SK-N-SH treated with all-trans-retinoic acid at 6 μM for 48 hours (cell line): ENCODE measurements around the gene MMS19.

Experiments used
- ARNTL ChIP-seq: fragments of 450-650 bp; formaldehyde crosslinking; IDR thresholded peaks from 2 replicates; pipeline ENCODE4 v1.5.0; 2020; ENCODE audit warnings: low read depth, mild to moderate bottlenecking, moderate library complexity, borderline replicate concordance
- BACH2 ChIP-seq: fragments of 250-450 bp; sonication (Bioruptor Pico); IDR thresholded peaks from 2 replicates; pipeline ENCODE4 v1.9.0; 2021; ENCODE audit warnings: mild to moderate bottlenecking, borderline replicate concordance
- CSDC2 ChIP-seq: fragments of 250-450 bp; sonication (Bioruptor Pico); IDR thresholded peaks from 2 replicates; pipeline ENCODE4 v1.5.0; 2020; ENCODE audit warnings: mild to moderate bottlenecking, moderate library complexity
- OSR1 ChIP-seq: fragments of 250-450 bp; sonication (Bioruptor Pico); IDR thresholded peaks from 2 replicates; pipeline ENCODE4 v1.8.0; 2022; ENCODE audit warnings: moderate library complexity, mild to moderate bottlenecking, inconsistent platforms
- PPARA ChIP-seq: fragments of 250-450 bp; sonication (Bioruptor Pico); IDR thresholded peaks from 2 replicates; pipeline ENCODE4 v1.5.0; 2020; ENCODE audit warnings: mild to moderate bottlenecking, borderline replicate concordance
- SNAI2 ChIP-seq: fragments of 250-450 bp; sonication (Bioruptor Pico); IDR thresholded peaks from 2 replicates; pipeline ENCODE4 v1.5.0; 2020; ENCODE audit warnings: mild to moderate bottlenecking, moderate library complexity
- ZFP3 ChIP-seq: fragments of 250-450 bp; sonication (Bioruptor Pico); IDR thresholded peaks from 2 replicates; pipeline ENCODE4 v1.5.0; 2020; ENCODE audit warnings: mild to moderate bottlenecking, moderate library complexity
- ZNF8 ChIP-seq: fragments of 450-650 bp; formaldehyde crosslinking; IDR thresholded peaks from 2 replicates; pipeline ENCODE4 v1.5.0; 2020; ENCODE audit warnings: mild to moderate bottlenecking, moderate library complexity
- TF ChIP-seq, protein P1 (sequence below): fragments of 250-450 bp; sonication (Bioruptor Pico); IDR thresholded peaks from 2 replicates; pipeline ENCODE4 v1.5.1; 2021; ENCODE audit warnings: mild to moderate bottlenecking, moderate library complexity
- TF ChIP-seq, protein P2 (sequence below): fragments of 250-450 bp; sonication (Bioruptor Pico); IDR thresholded peaks from 2 replicates; pipeline ENCODE4 v1.8.0; 2020; ENCODE audit warnings: mild to moderate bottlenecking, moderate library complexity, borderline replicate concordance

DNA sequence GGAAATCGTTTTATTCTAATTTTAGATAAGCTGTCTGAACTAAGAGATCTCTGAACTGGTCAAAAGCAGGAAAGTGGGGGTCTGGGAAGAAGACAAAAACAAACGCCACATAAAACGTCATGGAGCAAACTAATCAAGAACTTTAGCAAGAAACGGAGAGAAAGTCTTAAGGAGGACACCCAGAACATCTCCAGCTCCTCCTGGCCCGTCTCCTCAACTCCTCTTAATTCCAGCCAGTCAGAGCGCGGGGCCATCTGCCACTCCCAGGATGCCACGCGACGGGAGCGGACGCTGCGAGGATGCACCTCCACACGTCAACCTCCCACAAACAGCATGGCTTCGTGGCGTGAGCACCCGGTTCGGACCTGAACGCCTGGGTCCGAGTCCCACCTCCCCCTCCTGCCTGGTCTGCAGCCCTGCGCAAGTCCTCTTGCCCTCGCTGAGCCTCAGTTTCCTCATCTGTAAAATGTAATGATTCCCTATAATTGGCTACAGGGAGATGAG is 598 bp downstream of the MMS19 start:
- no peak for TF ChIP-seq BACH2 (CRISPR knock-in tag)
- TF ChIP-seq, protein P1, sequence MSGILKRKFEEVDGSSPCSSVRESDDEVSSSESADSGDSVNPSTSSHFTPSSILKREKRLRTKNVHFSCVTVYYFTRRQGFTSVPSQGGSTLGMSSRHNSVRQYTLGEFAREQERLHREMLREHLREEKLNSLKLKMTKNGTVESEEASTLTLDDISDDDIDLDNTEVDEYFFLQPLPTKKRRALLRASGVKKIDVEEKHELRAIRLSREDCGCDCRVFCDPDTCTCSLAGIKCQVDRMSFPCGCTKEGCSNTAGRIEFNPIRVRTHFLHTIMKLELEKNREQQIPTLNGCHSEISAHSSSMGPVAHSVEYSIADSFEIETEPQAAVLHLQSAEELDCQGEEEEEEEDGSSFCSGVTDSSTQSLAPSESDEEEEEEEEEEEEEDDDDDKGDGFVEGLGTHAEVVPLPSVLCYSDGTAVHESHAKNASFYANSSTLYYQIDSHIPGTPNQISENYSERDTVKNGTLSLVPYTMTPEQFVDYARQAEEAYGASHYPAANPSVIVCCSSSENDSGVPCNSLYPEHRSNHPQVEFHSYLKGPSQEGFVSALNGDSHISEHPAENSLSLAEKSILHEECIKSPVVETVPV (CRISPR knock-in tag), result no peak
- TF ChIP-seq ARNTL (CRISPR knock-in tag), result no peak
- TF ChIP-seq ZFP3, result no peak
- no peak for TF ChIP-seq PPARA (CRISPR knock-in tag)
- TF ChIP-seq SNAI2 (CRISPR knock-in tag), result no peak
- TF ChIP-seq CSDC2, result no peak
- TF ChIP-seq ZNF8, result no peak
- TF ChIP-seq OSR1 (CRISPR knock-in tag), result no peak
- TF ChIP-seq, protein P2, sequence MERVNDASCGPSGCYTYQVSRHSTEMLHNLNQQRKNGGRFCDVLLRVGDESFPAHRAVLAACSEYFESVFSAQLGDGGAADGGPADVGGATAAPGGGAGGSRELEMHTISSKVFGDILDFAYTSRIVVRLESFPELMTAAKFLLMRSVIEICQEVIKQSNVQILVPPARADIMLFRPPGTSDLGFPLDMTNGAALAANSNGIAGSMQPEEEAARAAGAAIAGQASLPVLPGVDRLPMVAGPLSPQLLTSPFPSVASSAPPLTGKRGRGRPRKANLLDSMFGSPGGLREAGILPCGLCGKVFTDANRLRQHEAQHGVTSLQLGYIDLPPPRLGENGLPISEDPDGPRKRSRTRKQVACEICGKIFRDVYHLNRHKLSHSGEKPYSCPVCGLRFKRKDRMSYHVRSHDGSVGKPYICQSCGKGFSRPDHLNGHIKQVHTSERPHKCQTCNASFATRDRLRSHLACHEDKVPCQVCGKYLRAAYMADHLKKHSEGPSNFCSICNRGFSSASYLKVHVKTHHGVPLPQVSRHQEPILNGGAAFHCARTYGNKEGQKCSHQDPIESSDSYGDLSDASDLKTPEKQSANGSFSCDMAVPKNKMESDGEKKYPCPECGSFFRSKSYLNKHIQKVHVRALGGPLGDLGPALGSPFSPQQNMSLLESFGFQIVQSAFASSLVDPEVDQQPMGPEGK, result no peak
